Body of pancreas (tissue), 4 donors: ENCODE results near the gene RERG.

Experiments
- CTCF ChIP-seq, 7 experiments: fragments of 450-650 bp in 4 of 7; fragments of 200-600 bp in 3 of 7; sonication (generic) in 3 of 7; IDR thresholded peaks; one replicate each; pipeline ENCODE4 v1.5.1; 2016 to 2019; ENCODE audit warnings: antibody characterized with exemption in 7 of 7
- POLR2A ChIP-seq, 3 donors: fragments of 450-650 bp; IDR thresholded peaks; one replicate each; pipeline ENCODE4 v1.6.1; 2016; ENCODE audit warnings: antibody characterized with exemption in 3 of 3, mild to moderate bottlenecking in 2 of 3

GRCh38 chr12:15220915-15221885, at the start of gene RERG:
- TF ChIP-seq CTCF (IDR thresholded peaks at IDR 0.05): peak; percentile 91 to 99 (median 96)
- peak in 2 of 3 donors; percentile 23 to 38 for TF ChIP-seq POLR2A (IDR thresholded peaks at IDR 0.05)
